ENCODE data around the gene CFAP74. TPM values are rescaled to one million over a fixed set of nuclear protein-coding genes. Genes with fewer than 3 reads are reported as not detected.
A peak's percentile ranks its signal among the peaks of the same experiment; 100 is the strongest.

Gene CFAP74
- total and polyA plus RNA-seq, 2 of the 13 experiments (the other 11 are each of a cell fraction or from before 2014, with no cell fraction given), result 0.27 to 0.62 TPM

GRCh38 chr1:1942753-1943656 is 60.6 kb downstream of the CFAP74 start (continued):
- peak; percentile 49 to 75; a peak in 3 of 4 replicates for TF ChIP-seq HMGXB4 (CRISPR knock-in tag; IDR thresholded peaks at IDR 0.05; ENCODE audit: borderline replicate concordance in 1 of 2, low read depth in 1 of 2)
- TF ChIP-seq PRDM10 (CRISPR knock-in tag; IDR thresholded peaks at IDR 0.05; ENCODE audit: low read depth), result peak; percentile 41; the same call in 1 of the 2 replicates
- TF ChIP-seq RBM39 (IDR thresholded peaks at IDR 0.05; ENCODE audit: low read depth, low read length, poor library complexity, severe bottlenecking), result peak; percentile 79
- TF ChIP-seq ESRRA (CRISPR knock-in tag; IDR thresholded peaks at IDR 0.05; ENCODE audit: low read depth), result no peak
- peak; percentile 73 for TF ChIP-seq KDM5B (CRISPR knock-in tag; IDR thresholded peaks at IDR 0.05; ENCODE audit: borderline replicate concordance)
- no peak for TF ChIP-seq ATRX (CRISPR knock-in tag; IDR thresholded peaks at IDR 0.05; ENCODE audit: borderline replicate concordance)
- TF ChIP-seq POLR2G (IDR thresholded peaks at IDR 0.05; ENCODE audit: low read depth, low read length), result peak; percentile 87
- no peak; the same call in 1 of the 2 replicates for TF ChIP-seq AHDC1 (CRISPR knock-in tag; IDR thresholded peaks at IDR 0.05; ENCODE audit: borderline replicate concordance)
- 0 out of 2 replicates have a peak, but pooled peaks have one; percentile 15 for TF ChIP-seq PAX8 (CRISPR knock-in tag; IDR thresholded peaks at IDR 0.05; ENCODE audit: borderline replicate concordance)
- no peak for TF ChIP-seq SIX4 (CRISPR knock-in tag; IDR thresholded peaks at IDR 0.05)
- no peak for TF ChIP-seq TOPORS (CRISPR knock-in tag; IDR thresholded peaks at IDR 0.05)
- no peak for TF ChIP-seq KLF13 (CRISPR knock-in tag; IDR thresholded peaks at IDR 0.05)
- TF ChIP-seq ETS1 (CRISPR knock-in tag; IDR thresholded peaks at IDR 0.05), result no peak

Data from HepG2 (cell line).